H4 (cell line): ENCODE measurements around the gene CBLN3. TPM values are rescaled to one million over a fixed set of nuclear protein-coding genes. Genes with fewer than 3 reads are reported as not detected.

ENCODE experiments used
- DNase-seq: peaks from one replicate; pipeline ENCODE4 v3.0.0-alpha.2; 2015; ENCODE audit warnings: low spot score
- total RNA-seq: library from RNA; depleted of rRNA; stranded (reverse); fragments of >200 nt; shearing (Covaris generic); gene quantifications from 2 replicates; pipeline ENCODE4 v1.2.3, GENCODE V29; 2014; rRNA removed

CBLN3 gene
- total RNA-seq, 1 experiment from 2014 or later, result 0.08 TPM

GRCh38 chr14:24381363-24382063, 48.0 kb downstream of the CBLN3 start:
- DNase-seq, result no peak

GRCh38 chr14:24379907-24380730, 49.3 kb downstream of the CBLN3 start:
- DNase-seq, result no peak

GRCh38 chr14:24378981-24379906, 50.2 kb downstream of the CBLN3 start:
- no peak for DNase-seq

GRCh38 chr14:24378327-24378726, 51.1 kb downstream of the CBLN3 start:
- no peak for DNase-seq

- no peak for DNase-seq
Measured at GRCh38 chr14:24377657-24378056, 51.8 kb downstream of the CBLN3 start.

- DNase-seq, result no peak
Measured at GRCh38 chr14:24377126-24377525, 52.3 kb downstream of the CBLN3 start.

Other genes with a start within 250 kb of the CBLN3 start
- gene IPO4, start 240.9 kb downstream of the CBLN3 start, total RNA-seq, result 42.7 and 49.3 TPM in 2 replicates
- 96.0 and 96.4 TPM in 2 replicates for gene TM9SF1, start 234.2 kb downstream of the CBLN3 start, total RNA-seq
- gene TSSK4, start 224.0 kb downstream of the CBLN3 start, total RNA-seq, result not detected in 2 replicates
- 61.1 and 66.9 TPM in 2 replicates for gene CHMP4A, start 216.2 kb downstream of the CBLN3 start, total RNA-seq
- 35.6 and 36.7 TPM in 2 replicates for gene MDP1, start 213.6 kb downstream of the CBLN3 start, total RNA-seq
- 314 and 338 TPM in 2 replicates for gene NEDD8, start 197.3 kb downstream of the CBLN3 start, total RNA-seq
- gene GMPR2, start 196.7 kb downstream of the CBLN3 start, total RNA-seq, result 78.4 and 98.2 TPM in 2 replicates
- gene TINF2, start 187.0 kb downstream of the CBLN3 start, total RNA-seq, result 52.2 and 52.3 TPM in 2 replicates
- 0.12 and 0.74 TPM in 2 replicates for gene TGM1, start 166.5 kb downstream of the CBLN3 start, total RNA-seq
- gene RABGGTA, start 158.1 kb downstream of the CBLN3 start, total RNA-seq, result 15.1 and 18.9 TPM in 2 replicates
- gene DHRS1, start 129.9 kb downstream of the CBLN3 start, total RNA-seq, result 5.8 and 6.0 TPM in 2 replicates
- 5.7 and 6.3 TPM in 2 replicates for gene NOP9, start 129.8 kb downstream of the CBLN3 start, total RNA-seq
- gene CIDEB, start 121.7 kb downstream of the CBLN3 start, total RNA-seq, result not detected in 2 replicates
- 0.33 and 0.45 TPM in 2 replicates for gene LTB4R2, start 119.5 kb downstream of the CBLN3 start, total RNA-seq
- 0.39 and 0.41 TPM in 2 replicates for gene LTB4R, start 118.2 kb downstream of the CBLN3 start, total RNA-seq
- gene ADCY4, start 94.6 kb downstream of the CBLN3 start, total RNA-seq, result not detected in 2 replicates
- gene RIPK3, start 89.7 kb downstream of the CBLN3 start, total RNA-seq, result not detected in 2 replicates
- gene NFATC4, start 61.5 kb downstream of the CBLN3 start, total RNA-seq, result 7.1 and 9.5 TPM in 2 replicates
- gene NYNRIN, start 30.7 kb downstream of the CBLN3 start, total RNA-seq, result 0.14 and 0.21 TPM in 2 replicates
- 12.8 and 15.0 TPM in 2 replicates for gene KHNYN, start 286 bp upstream of the CBLN3 start, total RNA-seq
- 8.6 and 11.3 TPM in 2 replicates for gene SDR39U1, start 13.1 kb upstream of the CBLN3 start, total RNA-seq
- not detected in 2 replicates for gene CMA1, start 78.6 kb upstream of the CBLN3 start, total RNA-seq
- not detected in 2 replicates for gene CTSG, start 146.6 kb upstream of the CBLN3 start, total RNA-seq
- not detected in 2 replicates for gene GZMH, start 180.0 kb upstream of the CBLN3 start, total RNA-seq
- gene GZMB, start 204.5 kb upstream of the CBLN3 start, total RNA-seq, result not detected in 2 replicates